A549 treated with GW870086 at 1 μM for 4 hours (cell line): ENCODE results near the gene NDUFA8. TPM values are rescaled to one million over a fixed set of nuclear protein-coding genes. Genes with fewer than 3 reads are reported as not detected.

Experiments
- total RNA-seq: library from RNA; stranded (reverse); fragments of 200-300 nt; extraction: Qiagen RNA extraction; gene quantifications from 5 replicates; pipeline ENCODE4 v1.2.3, GENCODE V29; 2022; ENCODE audit warnings: low read depth

NDUFA8 gene
- 94.1 to 112 TPM (median 107 TPM) in 5 replicates for total RNA-seq

GRCh38 chr9:122159026-122159924 lies at the start of gene NDUFA8, which contains the start of gene MORN5:
Gene NDUFA8, minus strand, starts transcription at chr9:122159779. Its CDS starts 102 bp downstream, at chr9:122159677.
Gene MORN5, plus strand, starts transcription at chr9:122159908. Its CDS starts 65 bp downstream, at chr9:122159973.

Other genes with a start within 250 kb of the NDUFA8 start
- gene TTLL11, start 66.5 kb downstream of the NDUFA8 start, total RNA-seq, result 3.7 to 4.9 TPM (median 3.9 TPM) in 5 replicates
- gene MORN5, start 129 bp upstream of the NDUFA8 start, total RNA-seq, result not detected in 5 replicates
- gene LHX6, start 69.2 kb upstream of the NDUFA8 start, total RNA-seq, result 0.85 to 1.5 TPM (median 1.1 TPM) in 5 replicates
- 12.1 to 25.2 TPM (median 21.0 TPM) in 5 replicates for gene RBM18, start 105.1 kb upstream of the NDUFA8 start, total RNA-seq
- gene MRRF, start 105.1 kb upstream of the NDUFA8 start, total RNA-seq, result 62.2 to 75.9 TPM (median 67.0 TPM) in 5 replicates
- 1.0 to 1.8 TPM (median 1.4 TPM) in 5 replicates for gene PTGS1, start 211.2 kb upstream of the NDUFA8 start, total RNA-seq